ENCODE results near the gene NWD2. TPM values are rescaled to one million over a fixed set of nuclear protein-coding genes. Genes with fewer than 3 reads are reported as not detected.

NWD2 gene
- total RNA-seq, 2 donors from 2014 or later: 0.23 TPM; not detected in 1

DNA sequence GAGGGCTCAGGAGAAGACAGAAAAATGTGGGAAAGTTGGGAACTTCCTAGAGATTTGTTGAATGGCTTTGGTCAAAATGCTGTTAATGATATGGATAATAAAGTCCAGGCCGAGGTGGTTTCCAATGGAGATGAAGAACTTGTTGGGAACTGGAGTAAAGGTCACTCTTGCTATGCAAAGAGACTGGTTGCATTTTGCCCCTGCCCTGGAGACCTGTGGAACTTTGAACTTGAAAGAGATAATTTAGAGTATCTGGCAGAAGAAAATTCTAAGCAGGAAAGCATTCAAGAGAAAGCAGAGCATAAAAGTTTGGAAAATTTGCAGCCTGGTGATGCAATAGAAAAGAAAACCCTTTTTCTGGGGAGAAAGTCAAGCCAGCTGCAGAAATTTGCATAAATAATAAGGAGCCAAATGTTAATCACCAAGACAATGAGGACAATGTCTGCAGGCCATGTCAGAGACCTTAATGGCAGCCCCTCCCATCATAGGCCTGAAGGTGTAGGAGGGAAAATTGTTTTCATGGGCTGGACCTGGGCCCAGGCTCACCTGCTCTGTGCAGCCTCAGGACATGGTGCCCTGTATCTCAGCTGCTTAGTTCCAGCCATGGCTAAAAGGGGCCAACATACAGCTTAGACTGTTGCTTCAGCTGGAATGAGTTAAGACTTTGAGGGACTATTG, 237.8 kb downstream of the NWD2 start:
- TF ChIP-seq, protein P1, sequence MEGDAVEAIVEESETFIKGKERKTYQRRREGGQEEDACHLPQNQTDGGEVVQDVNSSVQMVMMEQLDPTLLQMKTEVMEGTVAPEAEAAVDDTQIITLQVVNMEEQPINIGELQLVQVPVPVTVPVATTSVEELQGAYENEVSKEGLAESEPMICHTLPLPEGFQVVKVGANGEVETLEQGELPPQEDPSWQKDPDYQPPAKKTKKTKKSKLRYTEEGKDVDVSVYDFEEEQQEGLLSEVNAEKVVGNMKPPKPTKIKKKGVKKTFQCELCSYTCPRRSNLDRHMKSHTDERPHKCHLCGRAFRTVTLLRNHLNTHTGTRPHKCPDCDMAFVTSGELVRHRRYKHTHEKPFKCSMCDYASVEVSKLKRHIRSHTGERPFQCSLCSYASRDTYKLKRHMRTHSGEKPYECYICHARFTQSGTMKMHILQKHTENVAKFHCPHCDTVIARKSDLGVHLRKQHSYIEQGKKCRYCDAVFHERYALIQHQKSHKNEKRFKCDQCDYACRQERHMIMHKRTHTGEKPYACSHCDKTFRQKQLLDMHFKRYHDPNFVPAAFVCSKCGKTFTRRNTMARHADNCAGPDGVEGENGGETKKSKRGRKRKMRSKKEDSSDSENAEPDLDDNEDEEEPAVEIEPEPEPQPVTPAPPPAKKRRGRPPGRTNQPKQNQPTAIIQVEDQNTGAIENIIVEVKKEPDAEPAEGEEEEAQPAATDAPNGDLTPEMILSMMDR (IDR thresholded peaks at IDR 0.05): no peak
- 82% methylated on average over 1 of the region's 1 CpG for WGBS
- intact Hi-C loops (cut with DNase I): no loop called here
- Histone ChIP-seq H3K4me1 (replicated peaks) (no peaks in the 10 kb centered on the region), H3K9me3 (no peaks in the 10 kb centered on the region), H3K4me3 (no peak overlapping the region), H3K27me3 (replicated peaks; ENCODE audit: insufficient read depth) (no peaks in the 10 kb centered on the region), H3K36me3 (no peaks in the 10 kb centered on the region), H3K27ac (no peak overlapping the region)
- no peak for DNase-seq (ENCODE audit: low spot score)

DNA sequence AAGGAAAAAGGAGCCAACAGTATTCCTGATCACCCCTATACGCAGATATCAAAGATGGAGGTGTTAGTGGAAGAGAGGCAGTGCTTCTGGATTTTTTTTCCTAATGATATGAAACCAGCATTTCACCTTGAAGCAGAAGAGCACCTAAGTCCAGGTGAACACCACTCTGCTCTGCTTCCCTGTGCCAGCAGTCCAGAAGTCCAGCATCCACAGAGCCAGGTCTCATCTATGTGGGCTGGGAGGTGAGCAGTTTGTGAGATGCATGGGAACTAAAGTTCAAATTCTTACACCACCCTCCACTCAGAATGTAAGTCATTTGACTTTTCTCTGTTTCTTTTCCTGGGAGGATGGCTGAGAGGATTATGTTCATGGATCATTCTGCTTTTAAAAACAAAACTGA, 239.1 kb downstream of the NWD2 start:
- intact Hi-C loops (cut with DNase I): no loop called here
- Histone ChIP-seq H3K4me3 (no peak overlapping the region), H3K27me3 (replicated peaks; ENCODE audit: insufficient read depth) (no peaks in the 10 kb centered on the region), H3K9me3 (no peaks in the 10 kb centered on the region), H3K4me1 (replicated peaks) (no peaks in the 10 kb centered on the region), H3K36me3 (no peaks in the 10 kb centered on the region), H3K27ac (no peak overlapping the region)
- no peak for DNase-seq (ENCODE audit: low spot score)
- no peak for TF ChIP-seq POLR2AphosphoS5 (IDR thresholded peaks at IDR 0.05)
- no peak for TF ChIP-seq POLR2A (IDR thresholded peaks at IDR 0.05)
- TF ChIP-seq, protein P1 (IDR thresholded peaks at IDR 0.05): no peak
- 61% methylated on average over 1 of the region's 1 CpG for WGBS

DNA sequence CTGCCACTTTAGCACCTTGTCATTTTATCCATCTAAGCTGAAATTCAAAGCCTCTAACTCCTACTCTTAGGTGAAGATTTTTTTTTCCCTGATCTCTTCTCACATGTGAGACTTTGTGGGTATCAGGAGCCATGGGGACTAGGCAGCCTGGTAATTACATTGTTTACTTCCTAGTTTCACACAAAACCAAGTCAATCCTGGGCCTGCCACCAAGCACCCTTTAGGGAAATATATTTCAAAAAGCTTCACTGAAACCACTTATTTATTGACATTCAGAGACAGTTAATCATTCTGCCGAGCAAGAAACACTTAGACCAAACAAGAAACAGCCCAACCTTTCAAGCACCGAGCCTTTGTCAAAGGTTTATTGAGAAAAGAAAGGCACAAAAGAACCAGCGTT, 241.6 kb downstream of the NWD2 start:
- H3K4me3 ChIP-seq: no peak overlapping the region
- H3K27ac ChIP-seq: no peak overlapping the region

DNA sequence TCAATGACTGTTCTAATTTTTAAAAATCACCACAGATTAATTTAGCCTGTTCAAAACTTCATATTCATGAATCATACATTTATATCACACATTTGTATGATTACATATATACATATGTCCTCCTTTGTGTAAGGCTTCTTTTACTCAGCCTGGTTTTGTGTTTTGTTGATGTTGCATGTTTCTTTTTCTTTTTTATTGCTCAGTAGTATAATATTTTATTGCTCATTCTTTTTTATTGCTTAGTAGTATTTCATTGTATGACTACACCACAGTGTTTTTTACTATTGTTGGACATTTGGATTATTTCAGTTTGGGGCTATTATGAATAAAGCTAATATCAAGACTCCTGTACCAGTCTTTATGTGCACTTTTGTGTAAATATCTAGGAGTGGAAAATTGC, 243.1 kb downstream of the NWD2 start:
- Histone ChIP-seq H3K9me3 (no peaks in the 10 kb centered on the region), H3K27me3 (replicated peaks; ENCODE audit: insufficient read depth) (no peaks in the 10 kb centered on the region), H3K27ac (no peak overlapping the region), H3K36me3 (no peaks in the 10 kb centered on the region), H3K4me3 (no peak overlapping the region), H3K4me1 (replicated peaks) (no peaks in the 10 kb centered on the region)
- no peak for DNase-seq (ENCODE audit: low spot score)
- TF ChIP-seq, protein P1 (IDR thresholded peaks at IDR 0.05): no peak
- TF ChIP-seq POLR2AphosphoS5 (IDR thresholded peaks at IDR 0.05) (no peak), POLR2A (IDR thresholded peaks at IDR 0.05) (no peak)
- intact Hi-C loops (cut with DNase I): no loop called here

More for the DNA sequence above, 241.6 kb downstream of the NWD2 start:
- H3K4me1 ChIP-seq (replicated peaks): no peaks in the 10 kb centered on the region
- H3K9me3 ChIP-seq: no peaks in the 10 kb centered on the region
- TF ChIP-seq POLR2AphosphoS5 (IDR thresholded peaks at IDR 0.05): no peak
- no peak for TF ChIP-seq POLR2A (IDR thresholded peaks at IDR 0.05)
- TF ChIP-seq, protein P1 (IDR thresholded peaks at IDR 0.05): no peak
- DNase-seq (ENCODE audit: low spot score): no peak
- no peaks in the 10 kb centered on the region for H3K36me3 ChIP-seq
- 30% methylated on average over 3 of the region's 3 CpGs for WGBS
- H3K27me3 ChIP-seq (replicated peaks; ENCODE audit: insufficient read depth): no peaks in the 10 kb centered on the region
- intact Hi-C loops (cut with DNase I): no loop called here

DNA sequence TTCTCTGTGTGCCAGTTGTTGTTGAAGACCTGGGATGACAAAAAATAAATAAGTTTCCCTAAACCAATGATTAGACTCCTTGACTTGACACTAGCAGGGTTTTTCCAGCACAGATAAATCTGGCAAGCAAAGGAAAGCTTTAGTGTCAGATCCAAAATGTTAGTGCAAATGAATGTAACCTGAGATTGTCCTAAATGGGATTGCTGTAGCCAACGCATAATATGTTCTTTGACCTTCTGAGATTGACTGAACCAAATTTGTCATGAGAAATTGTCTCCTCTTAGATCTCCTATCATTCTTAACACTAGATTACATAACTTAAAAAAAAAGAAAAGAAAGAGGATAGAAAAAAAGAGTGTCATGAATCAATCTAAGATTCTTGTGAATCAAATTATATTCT, 245.2 kb downstream of the NWD2 start:
- no peak for TF ChIP-seq POLR2AphosphoS5 (IDR thresholded peaks at IDR 0.05)
- TF ChIP-seq, protein P1 (IDR thresholded peaks at IDR 0.05): no peak
- TF ChIP-seq POLR2A (IDR thresholded peaks at IDR 0.05): no peak
- Histone ChIP-seq H3K4me1 (replicated peaks) (no peaks in the 10 kb centered on the region), H3K4me3 (no peak overlapping the region), H3K27ac (no peak overlapping the region), H3K27me3 (replicated peaks; ENCODE audit: insufficient read depth) (no peaks in the 10 kb centered on the region), H3K9me3 (no peaks in the 10 kb centered on the region), H3K36me3 (no peaks in the 10 kb centered on the region)
- 68% methylated on average over 1 of the region's 1 CpG for WGBS
- no peak for DNase-seq (ENCODE audit: low spot score)
- intact Hi-C loops (cut with DNase I): no loop called here

All from prostate gland (tissue), 2 donors.